ENCODE results near the gene STAG1. TPM values are rescaled to one million over a fixed set of nuclear protein-coding genes. Genes with fewer than 3 reads are reported as not detected.
A peak's percentile ranks its signal among the peaks of the same experiment; 100 is the strongest.
"Not testable (repeated sequence)": the region's sequence is repeated elsewhere in the genome, so short reads cannot be mapped to it uniquely, and the experiment has no call there.

Gene STAG1
- total RNA-seq, 1 experiment from 2014 or later = 17.9 TPM

GRCh38 chr3:136750897-136751315, 1.3 kb downstream of the STAG1 start:
- no peak for DNase-seq (ENCODE audit: low read depth, low spot score)
- in situ Hi-C loops (cut with HindIII; ENCODE audit: low pct_unique_long_range_greater_than_20kb, low sequenced_read_pairs) = loop anchor here (25.0 kb wide), 1 partner anchor 261 kb away; no protein-coding TSS in a partner anchor

DNA sequence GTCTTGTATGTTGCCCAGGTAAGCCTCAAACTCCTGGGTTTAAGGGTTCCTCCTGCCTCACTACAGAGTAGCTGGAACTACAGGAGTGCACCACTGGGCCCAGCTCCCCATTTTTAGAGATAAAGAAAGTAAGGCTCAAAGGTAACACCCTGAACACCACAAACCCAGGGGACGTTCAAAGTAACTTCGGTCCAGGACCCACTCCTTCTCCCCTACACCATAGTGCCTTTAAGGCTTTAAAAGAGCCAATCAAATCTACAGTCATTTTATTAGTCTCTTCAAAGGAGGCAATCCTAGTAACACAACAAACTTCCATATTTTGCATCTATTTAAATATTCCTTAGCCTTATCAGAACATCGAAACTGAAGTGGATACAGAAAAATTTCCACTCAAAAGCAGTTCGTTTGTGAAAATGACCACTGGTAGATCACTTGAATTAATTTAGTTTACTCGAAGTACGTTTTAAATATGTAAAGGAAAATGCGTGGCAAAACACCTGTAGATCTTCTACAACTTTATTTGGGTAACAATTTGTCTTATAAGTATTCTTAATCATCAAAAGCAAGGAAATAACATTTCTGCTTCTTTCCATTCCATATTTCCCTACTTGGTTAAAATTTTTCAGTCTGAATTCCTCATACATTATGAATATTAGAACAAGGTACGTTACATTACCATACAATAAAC, 1.8 kb downstream of the STAG1 start:
- no peak for DNase-seq (ENCODE audit: low read depth, low spot score)
- in situ Hi-C loops (cut with HindIII; ENCODE audit: low pct_unique_long_range_greater_than_20kb, low sequenced_read_pairs) = loop anchor here (25.0 kb wide), 1 partner anchor 262 kb away; no protein-coding TSS in a partner anchor

GRCh38 chr3:136749602-136750001, 2.6 kb downstream of the STAG1 start:
- DNase-seq (ENCODE audit: low read depth, low spot score) = not testable (repeated sequence)
- in situ Hi-C loops (cut with HindIII; ENCODE audit: low pct_unique_long_range_greater_than_20kb, low sequenced_read_pairs) = loop anchor here (25.0 kb wide), 1 partner anchor 263 kb away; no protein-coding TSS in a partner anchor

- in situ Hi-C loops (cut with HindIII; ENCODE audit: low pct_unique_long_range_greater_than_20kb, low sequenced_read_pairs) = no loop called here
- no peak for DNase-seq (ENCODE audit: low read depth, low spot score)
Measured at GRCh38 chr3:136749091-136749490, 3.1 kb downstream of the STAG1 start.

DNA sequence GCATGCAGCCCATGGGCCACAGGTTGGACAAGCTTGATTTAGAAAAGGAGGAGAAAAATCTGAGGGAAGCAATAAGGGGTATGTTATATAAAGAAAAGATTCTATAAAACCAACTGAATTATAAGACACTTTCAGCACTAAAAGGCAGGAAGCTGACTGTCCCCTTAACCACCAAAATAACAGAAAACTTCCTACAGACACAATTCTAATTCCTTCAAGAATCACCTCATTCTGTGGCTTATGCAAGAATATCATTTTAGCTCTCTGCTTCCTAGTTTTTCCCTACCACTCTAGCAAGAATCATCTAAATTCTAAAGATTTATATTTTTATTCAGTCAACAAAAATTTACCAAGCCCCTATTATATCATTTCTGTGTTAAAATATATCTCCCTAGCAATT, 6.3 kb downstream of the STAG1 start:
- DNase-seq (ENCODE audit: low read depth, low spot score) = no peak
- in situ Hi-C loops (cut with HindIII; ENCODE audit: low pct_unique_long_range_greater_than_20kb, low sequenced_read_pairs) = no loop called here

DNA sequence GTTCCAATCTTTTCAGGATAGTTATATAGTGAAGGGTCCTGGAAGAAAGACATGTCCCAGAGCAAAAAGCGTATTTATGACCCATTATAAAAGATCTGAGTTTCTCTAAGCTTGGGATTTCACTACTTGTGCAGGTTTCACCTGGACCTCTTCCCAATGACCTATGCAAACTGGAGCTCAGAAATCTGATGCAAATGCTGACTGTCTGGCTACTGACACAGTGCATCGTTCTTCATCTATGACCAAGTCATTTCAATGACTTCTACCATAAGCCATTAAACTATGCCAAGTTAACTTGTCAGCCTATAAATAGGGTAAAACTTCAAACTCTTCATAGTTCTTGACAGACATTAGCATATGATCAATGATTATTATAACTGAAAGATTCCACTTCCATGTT, 11.1 kb downstream of the STAG1 start:
- in situ Hi-C loops (cut with HindIII; ENCODE audit: low pct_unique_long_range_greater_than_20kb, low sequenced_read_pairs) = no loop called here
- DNase-seq (ENCODE audit: low read depth, low spot score) = no peak

DNA sequence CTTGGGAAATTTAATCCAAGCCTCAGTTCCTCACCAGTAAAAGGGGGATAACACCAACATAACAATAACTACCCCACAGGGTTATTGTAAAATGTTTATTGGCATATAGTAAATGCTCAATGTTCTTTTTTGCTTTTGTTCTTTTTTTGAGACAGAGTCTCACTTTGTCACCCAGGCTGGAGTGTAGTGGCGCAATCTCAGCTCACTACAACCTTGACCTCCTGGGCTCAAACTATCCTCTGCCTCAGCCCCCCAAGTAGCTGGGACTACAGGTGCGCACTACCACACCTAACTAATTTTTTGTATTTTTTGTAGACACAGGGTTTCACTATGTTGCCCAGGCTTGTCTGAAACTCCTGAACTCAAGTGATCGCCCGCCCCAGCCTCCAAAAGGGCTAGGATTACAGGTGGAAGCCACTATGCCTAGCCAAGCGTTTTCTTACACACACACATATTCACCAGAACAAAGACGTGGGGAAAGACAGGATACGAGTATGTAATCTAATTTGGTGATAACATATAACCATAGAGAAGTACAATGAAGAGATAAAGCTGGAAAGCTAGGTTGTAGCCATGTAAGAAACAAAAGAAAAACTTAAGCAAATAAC, 11.7 kb downstream of the STAG1 start:
- DNase-seq (ENCODE audit: low read depth, low spot score) = no peak
- in situ Hi-C loops (cut with HindIII; ENCODE audit: low pct_unique_long_range_greater_than_20kb, low sequenced_read_pairs) = no loop called here

DNA sequence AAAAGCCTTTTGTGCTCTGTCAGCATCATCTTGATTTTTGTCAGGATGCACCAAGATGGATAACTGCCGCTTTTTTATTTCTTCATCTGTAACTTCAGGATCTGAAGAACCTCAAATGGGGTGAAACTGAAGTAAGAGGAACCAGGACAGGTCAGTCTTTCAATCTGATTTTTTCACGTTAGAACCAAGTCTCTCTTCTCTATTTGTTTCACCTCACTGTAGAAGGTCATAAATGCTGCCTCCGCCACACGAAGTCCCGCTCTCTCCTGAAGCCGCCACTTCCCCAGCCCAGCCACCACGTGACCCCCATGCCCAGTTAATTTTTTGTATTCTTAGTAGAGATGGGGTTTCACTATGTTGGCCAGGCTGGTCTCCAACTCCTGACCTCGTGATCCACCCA, 15.2 kb downstream of the STAG1 start:
- DNase-seq (ENCODE audit: low read depth, low spot score); in situ Hi-C loops (cut with HindIII; ENCODE audit: low pct_unique_long_range_greater_than_20kb, low sequenced_read_pairs): not testable (repeated sequence)

- in situ Hi-C loops (cut with HindIII; ENCODE audit: low pct_unique_long_range_greater_than_20kb, low sequenced_read_pairs) = no loop called here
- DNase-seq (ENCODE audit: low read depth, low spot score) = no peak
Measured at GRCh38 chr3:136735103-136735502, 17.1 kb downstream of the STAG1 start.

DNA sequence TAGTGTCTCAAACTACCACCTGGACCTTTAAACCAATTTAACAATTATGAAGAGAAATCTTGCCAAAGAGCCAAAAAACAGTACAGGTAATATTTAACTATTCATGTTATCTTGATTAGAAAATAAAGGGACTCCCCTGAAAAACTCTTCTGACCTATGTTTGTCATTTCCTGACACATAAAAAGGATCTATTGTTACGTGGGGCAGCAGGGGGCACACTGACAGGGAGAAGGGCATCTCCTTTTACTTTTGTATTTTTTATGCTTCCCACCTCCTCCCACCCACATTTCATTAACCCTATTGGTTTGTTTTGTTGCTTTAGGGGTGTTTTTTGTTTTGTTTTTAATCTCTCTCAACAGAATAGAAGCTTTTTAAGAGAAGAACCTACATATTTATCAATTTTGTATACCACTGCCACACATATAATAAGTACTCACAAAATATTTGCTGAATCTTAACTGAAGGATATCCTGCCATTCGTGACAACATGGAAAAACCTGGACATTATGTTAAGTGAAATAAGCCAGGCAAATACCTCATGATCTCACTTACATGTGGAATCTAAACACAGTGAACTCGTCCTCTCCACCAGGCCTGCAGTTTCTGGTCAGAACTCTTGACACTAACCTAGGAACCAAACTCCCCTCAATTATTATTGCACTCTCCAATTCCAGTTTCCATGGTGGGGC, 17.7 kb downstream of the STAG1 start:
- DNase-seq (ENCODE audit: low read depth, low spot score) = peak; percentile 52
- in situ Hi-C loops (cut with HindIII; ENCODE audit: low pct_unique_long_range_greater_than_20kb, low sequenced_read_pairs) = no loop called here

DNA sequence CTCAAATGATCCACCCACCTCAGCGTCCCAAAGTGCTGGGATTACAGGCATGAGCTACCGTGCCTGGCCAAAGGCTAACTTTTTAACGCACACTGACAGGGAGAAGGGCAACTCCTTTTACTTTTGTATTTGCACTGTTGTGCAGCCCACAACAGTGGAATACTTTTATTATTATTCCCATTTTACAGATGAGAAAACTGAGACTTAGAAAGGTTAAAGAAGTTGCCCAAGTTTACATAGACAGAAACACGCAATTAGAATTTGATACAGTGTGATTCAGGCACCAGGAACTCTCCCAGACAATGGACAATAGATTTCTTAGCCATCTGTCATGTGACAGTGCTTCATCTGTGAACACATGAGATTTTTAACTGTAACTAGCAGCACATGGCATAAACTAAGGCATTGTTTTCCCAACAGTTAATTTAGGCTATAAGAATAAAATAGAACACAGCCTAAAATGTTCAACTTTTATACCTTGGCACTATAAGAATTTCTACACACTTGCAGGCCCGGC, 18.8 kb downstream of the STAG1 start:
- in situ Hi-C loops (cut with HindIII; ENCODE audit: low pct_unique_long_range_greater_than_20kb, low sequenced_read_pairs) = no loop called here
- DNase-seq (ENCODE audit: low read depth, low spot score) = peak; percentile 75

- in situ Hi-C loops (cut with HindIII; ENCODE audit: low pct_unique_long_range_greater_than_20kb, low sequenced_read_pairs) = no loop called here
- DNase-seq (ENCODE audit: low read depth, low spot score) = no peak
Measured at GRCh38 chr3:136731274-136731884, 20.8 kb downstream of the STAG1 start.

- in situ Hi-C loops (cut with HindIII; ENCODE audit: low pct_unique_long_range_greater_than_20kb, low sequenced_read_pairs) = no loop called here
Measured at GRCh38 chr3:136730595-136731273, 21.4 kb downstream of the STAG1 start.

DNA sequence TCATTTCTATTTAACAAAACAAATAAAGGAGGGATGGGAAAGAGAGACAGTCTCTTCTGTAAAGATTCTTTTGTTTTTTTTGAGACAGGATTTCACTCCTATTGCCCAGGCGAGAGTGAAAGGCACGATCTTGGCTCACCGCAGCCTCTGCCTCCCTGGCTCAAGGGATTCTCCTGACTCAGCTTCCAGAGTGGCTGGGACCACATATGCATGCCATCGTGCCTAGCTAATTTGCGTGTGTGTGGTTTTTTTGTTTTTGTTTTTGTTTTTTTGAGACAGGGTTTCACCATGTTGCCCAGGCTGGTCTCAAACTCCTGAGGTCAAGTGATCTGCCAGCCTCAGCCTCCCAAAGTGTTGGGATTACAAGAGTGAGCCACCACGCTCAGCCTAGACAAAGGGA, 23.3 kb downstream of the STAG1 start:
- DNase-seq (ENCODE audit: low read depth, low spot score) = peak; percentile 35
- in situ Hi-C loops (cut with HindIII; ENCODE audit: low pct_unique_long_range_greater_than_20kb, low sequenced_read_pairs) = no loop called here

More at GRCh38 chr3:136730595-136731273, 21.4 kb downstream of the STAG1 start:
- DNase-seq (ENCODE audit: low read depth, low spot score) = no peak

DNA sequence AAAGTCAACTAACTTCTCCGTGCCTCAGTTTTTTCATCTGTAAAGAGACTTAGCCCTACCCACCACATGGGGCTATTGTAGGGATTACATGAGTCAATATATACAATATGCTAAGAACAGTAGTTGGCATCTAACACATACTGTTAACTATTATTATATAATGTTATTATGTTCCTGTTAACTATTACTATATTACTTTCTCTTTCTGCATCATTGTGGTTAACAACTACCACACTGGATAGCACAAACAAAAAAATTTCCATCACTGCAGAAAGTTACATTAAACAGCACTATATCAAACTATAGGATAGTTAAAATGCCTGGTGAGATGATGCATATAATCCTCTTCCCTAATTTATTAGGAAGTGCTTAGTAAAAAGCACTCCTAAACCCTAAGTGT, 23.7 kb downstream of the STAG1 start:
- no peak for DNase-seq (ENCODE audit: low read depth, low spot score)
- in situ Hi-C loops (cut with HindIII; ENCODE audit: low pct_unique_long_range_greater_than_20kb, low sequenced_read_pairs) = no loop called here

DNA sequence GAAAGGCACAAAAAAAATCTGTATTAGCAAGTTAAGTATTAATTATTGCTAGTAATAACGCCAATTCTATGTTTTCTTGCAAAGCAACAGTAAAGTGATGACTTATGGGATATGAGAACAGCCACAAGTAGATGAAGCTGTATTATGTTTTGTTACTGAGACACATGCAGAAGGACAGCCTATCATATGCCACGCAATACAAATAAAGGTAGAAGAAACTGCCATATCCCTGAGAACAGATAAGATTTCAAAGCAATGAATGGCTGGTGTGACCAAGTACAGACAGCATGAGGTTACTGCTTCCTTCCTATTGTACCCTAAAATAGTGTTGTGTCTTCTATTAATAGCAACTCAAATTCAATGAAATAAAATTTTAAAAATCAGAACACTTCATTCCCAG, 26.7 kb downstream of the STAG1 start:
- no peak for DNase-seq (ENCODE audit: low read depth, low spot score)
- in situ Hi-C loops (cut with HindIII; ENCODE audit: low pct_unique_long_range_greater_than_20kb, low sequenced_read_pairs) = no loop called here

GRCh38 chr3:136722916-136723315, 29.3 kb downstream of the STAG1 start:
- in situ Hi-C loops (cut with HindIII; ENCODE audit: low pct_unique_long_range_greater_than_20kb, low sequenced_read_pairs); DNase-seq (ENCODE audit: low read depth, low spot score): not testable (repeated sequence)

Data from SK-MEL-5 (cell line).